ENCODE data around the gene SYS1. TPM values are rescaled to one million over a fixed set of nuclear protein-coding genes. Genes with fewer than 3 reads are reported as not detected.
A peak's percentile ranks its signal among the peaks of the same experiment; 100 is the strongest.

Gene SYS1
- total RNA-seq, 4 donors from 2014 or later = 19.2 to 35.6 (median 25.2) TPM

DNA sequence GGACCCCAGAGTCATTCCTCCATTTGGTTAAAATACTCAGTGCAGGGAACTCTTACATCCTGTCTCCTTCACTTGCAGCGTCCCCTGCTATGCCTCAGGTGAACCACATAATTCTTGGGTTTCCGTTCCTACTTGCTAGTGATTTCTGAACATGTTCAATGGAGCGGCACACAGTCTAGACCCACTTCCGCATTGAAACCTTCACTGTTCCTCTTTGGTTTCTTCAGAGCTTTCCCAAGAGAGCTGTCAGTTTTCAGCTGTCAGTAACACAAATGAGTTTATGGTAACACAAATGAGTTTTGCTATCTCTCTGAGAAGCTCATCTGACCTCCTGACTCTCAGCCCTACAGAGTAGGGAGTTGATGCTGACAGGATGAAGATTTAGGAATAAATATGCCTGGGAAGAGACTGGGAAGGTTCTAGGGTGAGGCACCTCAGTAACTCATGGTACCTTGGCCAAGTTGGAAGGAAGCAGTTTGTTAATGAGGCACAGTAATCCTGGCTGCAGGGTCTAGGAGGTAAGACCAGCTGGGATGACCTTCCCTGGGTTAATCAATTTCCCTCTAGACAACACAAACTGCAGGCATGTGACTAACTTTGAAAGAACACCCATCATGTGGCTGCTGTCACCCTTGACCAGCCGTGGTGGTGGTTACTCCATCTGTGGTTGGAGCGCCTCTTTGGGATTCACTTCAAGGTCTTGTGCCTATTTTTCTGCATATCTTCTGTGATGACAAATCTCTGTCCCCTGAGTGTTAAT is 5.4 kb downstream of the SYS1 start:
- Histone ChIP-seq H3K27ac (no peak overlapping the region), H3K27me3 (no peaks in the 10 kb centered on the region), H3K36me3 (peaks cover 0 to 48% (median 7%) of the 10 kb centered on the region in 3 donors), H3K9me3 (no peaks in the 10 kb centered on the region), H3K4me3 (no peak overlapping the region), H3K4me1 (peaks cover 0 to 40% (median 21%) of the 10 kb centered on the region in 4 donors)
- TF ChIP-seq EP300 (IDR thresholded peaks at IDR 0.05) (peak in 1 of 2 donors; percentile 27), POLR2A (IDR thresholded peaks at IDR 0.05) (no peak)
- WGBS, 2 donors = 83 to 87% methylated on average over 6 of the region's 6 CpGs
- DNase-seq (ENCODE audit: low spot score in 2 of 2) = no peak

DNA sequence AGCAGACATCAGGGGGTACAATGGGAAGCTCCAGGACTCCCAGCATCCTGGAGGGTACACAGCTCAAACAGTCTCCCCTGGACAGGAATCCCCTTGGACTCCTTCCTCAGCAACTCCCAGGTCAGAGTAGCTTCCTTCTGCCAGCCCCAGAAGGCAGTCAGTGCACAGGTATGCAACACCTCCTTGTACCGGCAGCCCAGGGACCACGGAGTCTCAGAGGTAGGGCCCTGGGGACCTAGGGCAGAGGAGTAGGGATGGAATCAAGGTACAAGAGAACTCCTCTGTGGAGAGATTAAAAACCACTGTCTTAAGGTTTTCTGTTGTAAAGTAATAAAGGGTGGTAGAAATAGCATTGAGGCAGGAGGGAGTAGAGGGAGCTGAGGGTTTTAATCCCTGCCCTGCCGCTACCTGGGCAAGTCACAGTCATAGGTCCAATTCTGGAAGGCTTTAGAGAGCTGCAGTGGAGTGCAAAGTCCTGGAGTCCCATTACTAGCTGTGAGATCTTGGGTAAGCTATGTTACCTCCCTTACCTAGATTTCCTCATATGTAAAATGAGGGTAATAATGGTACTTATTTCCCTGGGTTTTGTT is 7.7 kb downstream of the SYS1 start:
- H3K9me3 ChIP-seq = no peaks in the 10 kb centered on the region
- DNase-seq (ENCODE audit: low spot score in 2 of 2) = no peak
- H3K27ac ChIP-seq = no peak overlapping the region
- no peak overlapping the region for H3K4me3 ChIP-seq
- peaks cover 0 to 47% (median 7%) of the 10 kb centered on the region in 3 donors for H3K36me3 ChIP-seq
- WGBS, 2 donors = 63 to 69% methylated on average over 3 of the region's 3 CpGs
- H3K27me3 ChIP-seq = no peaks in the 10 kb centered on the region
- H3K4me1 ChIP-seq = peaks cover 0 to 27% (median 19%) of the 10 kb centered on the region in 4 donors
- TF ChIP-seq EP300 (IDR thresholded peaks at IDR 0.05) = no peak
- no peak for TF ChIP-seq CTCF (IDR thresholded peaks at IDR 0.05)
- TF ChIP-seq POLR2A (IDR thresholded peaks at IDR 0.05) = no peak

DNA sequence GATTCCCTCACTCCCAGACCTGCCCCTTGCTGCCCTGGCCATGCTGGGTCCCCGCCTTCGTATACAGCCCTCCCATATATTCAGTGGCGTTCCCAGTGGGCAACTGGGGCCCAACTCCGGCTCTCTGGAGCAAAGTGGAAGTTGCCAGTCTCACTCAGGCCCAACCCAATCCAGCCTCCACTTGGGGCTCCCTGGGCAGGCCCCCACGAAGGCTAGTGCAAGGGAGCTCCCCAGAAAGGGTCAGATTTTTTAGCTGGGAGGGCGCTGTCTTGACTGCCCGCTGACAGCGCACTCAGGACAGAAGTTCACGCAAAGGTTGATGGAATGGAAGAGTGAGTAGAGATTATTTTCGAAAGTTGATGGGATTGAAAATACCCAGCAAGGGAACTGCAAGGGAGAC is 9.3 kb downstream of the SYS1 start:
- Histone ChIP-seq H3K4me3 (no peak overlapping the region), H3K4me1 (peaks cover 0 to 25% (median 18%) of the 10 kb centered on the region in 4 donors), H3K9me3 (no peaks in the 10 kb centered on the region), H3K36me3 (peaks cover 0 to 35% (median 0%) of the 10 kb centered on the region in 3 donors), H3K27ac (peak overlapping the region in 1 of 4 donors; percentile 87), H3K27me3 (no peaks in the 10 kb centered on the region)
- WGBS, 2 donors = 83 to 86% methylated on average over 10 of the region's 10 CpGs
- DNase-seq (ENCODE audit: low spot score in 2 of 2) = no peak
- TF ChIP-seq EP300 (IDR thresholded peaks at IDR 0.05) (no peak), POLR2A (IDR thresholded peaks at IDR 0.05) (no peak), CTCF (IDR thresholded peaks at IDR 0.05) (no peak)

DNA sequence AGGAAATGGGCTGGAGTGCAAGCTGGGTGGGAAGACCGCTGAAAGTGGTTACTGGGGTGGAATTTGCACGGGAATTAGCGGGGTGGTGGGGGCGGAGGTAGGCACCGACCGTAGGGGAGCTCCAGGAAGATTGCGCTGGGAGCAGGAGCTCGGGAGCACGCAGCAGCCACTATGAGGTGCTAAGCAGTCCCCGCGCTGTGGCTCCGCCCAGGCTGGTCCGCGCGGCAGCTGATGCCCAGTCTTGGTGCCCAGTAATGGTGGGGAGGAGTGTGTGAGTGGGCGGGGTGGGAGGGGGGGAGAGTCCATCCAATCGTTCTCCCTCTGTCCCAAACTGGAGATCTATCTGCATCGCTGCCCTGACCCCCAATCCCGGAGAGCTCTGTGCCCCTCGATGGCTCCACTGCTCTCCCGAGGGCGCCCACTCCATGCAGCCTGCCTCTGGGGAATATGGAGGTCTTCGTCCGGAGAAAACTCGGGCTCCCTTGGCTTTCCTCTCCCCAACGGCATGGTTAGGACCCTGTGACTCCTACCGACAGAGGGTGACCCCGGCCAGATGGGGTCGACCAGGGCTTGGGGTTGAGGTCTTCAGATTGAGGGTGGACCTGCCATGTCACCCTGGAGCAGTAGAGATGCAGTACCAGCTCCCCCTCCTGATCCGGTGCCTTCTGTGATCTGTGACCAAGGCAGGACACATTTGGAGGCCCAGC is 9.8 kb downstream of the SYS1 start:
- peaks cover 0 to 22% (median 15%) of the 10 kb centered on the region in 4 donors for H3K4me1 ChIP-seq
- H3K27ac ChIP-seq = peak overlapping the region; percentile 37 to 87 (median 78)
- no peak for DNase-seq (ENCODE audit: low spot score in 2 of 2)
- H3K27me3 ChIP-seq = no peaks in the 10 kb centered on the region
- H3K9me3 ChIP-seq = no peaks in the 10 kb centered on the region
- peaks cover 0 to 32% (median 0%) of the 10 kb centered on the region in 3 donors for H3K36me3 ChIP-seq
- 28 to 36% methylated on average over 16 of the region's 30 CpGs for WGBS, 2 donors
- TF ChIP-seq POLR2A (IDR thresholded peaks at IDR 0.05) (no peak), CTCF (IDR thresholded peaks at IDR 0.05) (no peak), EP300 (IDR thresholded peaks at IDR 0.05) (no peak)
- H3K4me3 ChIP-seq = peak overlapping the region; percentile 29 to 58 (median 55)

DNA sequence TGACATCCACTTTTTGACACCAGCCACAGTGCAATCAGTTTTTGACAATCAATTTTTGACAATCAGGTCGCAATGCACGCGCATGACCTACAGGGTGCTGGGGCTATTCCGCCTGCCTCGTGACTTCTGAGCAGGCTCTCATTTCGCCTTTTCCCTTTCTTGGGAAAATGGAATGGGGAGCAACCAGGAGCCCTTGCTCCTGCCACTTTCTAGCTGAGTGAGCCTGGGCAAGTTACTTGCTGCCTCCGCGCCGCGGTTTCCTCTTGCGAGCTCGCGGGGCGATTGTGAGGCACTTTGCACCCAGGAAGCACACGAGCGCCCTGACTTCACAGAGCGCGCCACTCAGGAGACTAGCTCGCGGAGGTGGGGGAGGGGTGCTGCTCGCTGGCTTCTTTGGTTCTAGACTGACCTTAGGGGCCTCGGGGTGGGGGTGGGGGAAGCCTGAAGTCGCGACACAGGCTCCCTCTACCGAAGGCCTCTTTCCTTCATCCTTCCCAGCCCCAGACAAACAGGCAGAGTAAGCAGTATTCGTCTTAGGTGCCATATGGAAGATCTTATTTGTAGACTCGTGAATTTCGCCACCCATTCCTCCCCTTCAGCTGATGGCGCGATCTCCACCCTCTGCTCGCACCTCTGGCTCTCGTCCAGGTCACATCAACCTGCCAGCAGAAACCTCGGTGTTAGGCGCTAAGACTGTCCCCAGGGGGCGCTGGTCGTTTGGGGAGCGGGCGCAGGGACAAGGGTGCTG is 10.6 kb downstream of the SYS1 start:
- DNase-seq (ENCODE audit: low spot score in 2 of 2) = peak; percentile 71 to 84
- 7 to 15% methylated on average over 32 to 34 of the region's 38 CpGs for WGBS, 2 donors
- peak overlapping the region; percentile 37 to 87 (median 78) for H3K27ac ChIP-seq
- no peaks in the 10 kb centered on the region for H3K9me3 ChIP-seq
- H3K4me1 ChIP-seq = peaks cover 0 to 20% (median 14%) of the 10 kb centered on the region in 4 donors
- H3K27me3 ChIP-seq = no peaks in the 10 kb centered on the region
- TF ChIP-seq EP300 (IDR thresholded peaks at IDR 0.05) (peak in 1 of 2 donors; percentile 51), POLR2A (IDR thresholded peaks at IDR 0.05) (peak in 1 of 2 donors; percentile 8), CTCF (IDR thresholded peaks at IDR 0.05) (peak; percentile 78 to 83 (median 80))
- H3K4me3 ChIP-seq = peak overlapping the region; percentile 29 to 58 (median 55)
- peaks cover 0 to 24% (median 0%) of the 10 kb centered on the region in 3 donors for H3K36me3 ChIP-seq
